NCI-H187 (cell line): ENCODE data around the gene CAPS.
A peak's percentile ranks its signal among the peaks of the same experiment; 100 is the strongest.

ENCODE experiments used
- DNase-seq, 2 experiments: peaks; one replicate each; lab custom pipeline; 2025; lab: John Stamatoyannopoulos, UW

CAPS gene

DNA sequence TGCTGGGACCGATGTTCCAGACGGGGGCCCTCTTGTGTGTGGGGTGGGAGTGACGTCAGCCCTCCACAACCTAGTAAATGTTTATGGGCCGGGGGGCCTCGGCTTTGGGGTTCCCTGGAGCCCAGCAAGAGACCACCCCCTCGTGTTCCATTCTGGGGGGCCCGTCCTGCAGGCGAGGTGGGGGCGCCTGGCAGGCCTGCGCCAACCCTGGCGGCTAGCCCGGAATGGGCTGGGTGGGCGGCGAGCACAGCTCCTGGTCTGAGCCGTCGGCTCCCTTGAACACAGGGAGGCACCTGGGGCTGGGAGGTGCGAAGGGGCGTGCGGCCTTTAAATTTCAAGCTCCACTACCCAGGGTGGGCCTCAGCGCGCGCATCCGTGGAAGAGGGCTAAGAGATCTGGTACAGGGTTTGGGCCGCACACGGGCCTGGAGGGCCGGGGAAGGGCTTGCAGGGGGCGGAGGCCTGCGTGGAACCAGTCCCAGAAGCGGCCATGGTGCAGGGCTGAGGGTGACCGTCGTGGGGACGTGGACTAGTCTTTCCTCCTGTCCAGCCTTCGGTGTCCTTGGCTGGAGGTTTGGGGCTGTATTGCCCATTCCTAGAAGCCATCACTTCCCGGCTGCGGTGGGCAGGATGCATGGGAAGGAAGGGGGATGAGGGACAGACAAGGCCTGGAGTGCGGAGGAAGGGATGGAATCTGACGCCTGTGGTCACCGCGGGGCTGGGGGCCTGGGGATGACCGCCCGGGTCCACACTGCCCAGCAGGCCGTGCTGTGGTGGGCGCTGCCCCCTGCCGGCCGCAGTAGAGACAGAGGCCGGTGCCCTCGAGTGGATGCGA, 21.9 kb upstream of the CAPS start:
- DNase-seq, result no peak

DNA sequence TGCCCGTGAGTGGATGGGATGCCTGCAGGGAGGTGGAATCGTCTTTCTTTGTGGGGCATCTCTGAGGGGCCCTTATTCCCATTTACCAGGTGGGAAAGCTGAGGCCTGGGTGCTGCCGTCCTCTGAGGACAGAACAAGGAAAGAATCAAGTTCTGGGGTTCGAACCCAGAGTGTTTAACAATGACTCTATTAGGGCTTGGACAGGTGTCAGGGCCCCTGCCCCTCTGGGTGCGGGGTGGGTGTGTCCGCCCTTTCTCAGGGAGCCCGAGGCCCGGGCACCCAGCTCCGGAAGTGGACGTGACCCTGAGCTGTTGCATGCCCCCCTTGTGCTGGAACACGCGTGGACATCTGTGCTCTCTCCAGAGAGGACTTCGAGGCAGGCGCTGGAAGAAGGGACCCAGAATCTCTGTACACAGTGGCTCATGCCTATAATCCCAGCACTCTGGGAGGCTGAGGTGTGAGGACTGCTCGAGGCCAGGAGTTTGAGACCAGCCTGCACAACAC, 21.2 kb upstream of the CAPS start:
- no peak for DNase-seq

DNA sequence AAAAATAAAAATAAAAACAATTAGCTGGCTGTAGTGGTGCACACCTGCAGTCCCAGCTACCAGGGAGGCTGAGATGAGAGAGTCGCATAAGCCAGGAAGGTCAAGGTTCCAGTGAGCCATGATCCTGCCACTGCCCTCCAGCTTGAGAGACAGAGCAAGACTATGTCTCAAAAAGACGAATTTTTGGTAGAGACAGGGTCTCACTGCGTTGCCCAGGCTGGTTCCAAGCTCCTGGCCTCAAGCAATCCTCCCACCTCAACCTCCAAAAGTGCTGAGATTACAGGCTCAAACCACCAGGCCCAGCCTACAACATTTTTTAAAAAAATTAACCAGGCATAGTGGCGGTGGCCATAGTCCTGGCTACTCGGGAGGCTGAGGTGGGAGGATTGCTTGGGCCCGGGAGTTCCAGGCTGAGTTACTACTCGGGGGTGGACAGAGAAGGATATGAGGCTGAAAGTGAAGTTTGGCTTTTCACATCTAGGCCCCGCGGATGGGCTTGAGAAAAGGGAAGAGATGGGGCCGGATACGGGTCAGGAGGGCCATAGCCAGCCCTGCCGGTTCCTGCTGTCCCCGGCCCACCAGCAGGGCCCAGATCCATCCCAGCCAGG, 20.7 kb upstream of the CAPS start:
- DNase-seq, result no peak

DNA sequence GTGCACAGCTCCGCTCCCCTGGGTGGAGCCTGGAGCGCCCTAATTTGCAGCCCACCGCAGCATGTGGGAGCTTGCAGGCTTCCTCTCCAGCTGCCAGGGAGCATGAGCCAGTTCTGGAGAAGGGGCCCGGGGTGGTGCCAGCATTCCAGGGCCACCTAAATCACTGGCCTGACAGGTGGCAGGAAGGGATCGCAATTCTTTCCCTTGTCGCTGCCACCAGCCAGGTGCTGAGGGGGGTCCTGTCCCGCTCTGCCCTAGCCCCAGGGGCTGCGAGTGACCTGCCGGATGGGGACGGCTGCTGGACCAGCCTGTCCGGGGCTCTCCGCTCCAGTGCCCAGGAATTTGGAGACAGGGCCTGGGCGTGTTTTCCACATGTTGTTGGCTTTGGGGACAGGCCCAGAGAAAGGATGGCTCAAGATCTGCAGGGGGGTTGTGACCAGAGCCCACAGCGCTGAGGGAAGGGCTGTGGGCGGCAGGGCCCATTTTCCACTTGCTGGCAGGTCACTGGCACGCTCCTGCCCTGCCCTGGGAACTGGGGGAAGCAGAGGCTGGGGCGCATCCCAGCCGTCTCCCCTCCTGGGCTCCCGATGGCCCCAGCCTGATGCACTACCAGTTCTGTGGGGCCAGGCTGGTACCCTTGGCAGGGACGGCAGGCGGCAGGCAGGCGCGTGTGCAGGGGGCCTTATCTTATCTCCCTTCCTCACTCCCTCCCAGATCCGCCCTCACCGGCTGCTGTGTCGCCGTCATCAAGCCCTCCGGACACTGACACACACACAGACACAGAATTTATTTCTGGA, 19.9 kb upstream of the CAPS start:
- DNase-seq, result no peak

DNA sequence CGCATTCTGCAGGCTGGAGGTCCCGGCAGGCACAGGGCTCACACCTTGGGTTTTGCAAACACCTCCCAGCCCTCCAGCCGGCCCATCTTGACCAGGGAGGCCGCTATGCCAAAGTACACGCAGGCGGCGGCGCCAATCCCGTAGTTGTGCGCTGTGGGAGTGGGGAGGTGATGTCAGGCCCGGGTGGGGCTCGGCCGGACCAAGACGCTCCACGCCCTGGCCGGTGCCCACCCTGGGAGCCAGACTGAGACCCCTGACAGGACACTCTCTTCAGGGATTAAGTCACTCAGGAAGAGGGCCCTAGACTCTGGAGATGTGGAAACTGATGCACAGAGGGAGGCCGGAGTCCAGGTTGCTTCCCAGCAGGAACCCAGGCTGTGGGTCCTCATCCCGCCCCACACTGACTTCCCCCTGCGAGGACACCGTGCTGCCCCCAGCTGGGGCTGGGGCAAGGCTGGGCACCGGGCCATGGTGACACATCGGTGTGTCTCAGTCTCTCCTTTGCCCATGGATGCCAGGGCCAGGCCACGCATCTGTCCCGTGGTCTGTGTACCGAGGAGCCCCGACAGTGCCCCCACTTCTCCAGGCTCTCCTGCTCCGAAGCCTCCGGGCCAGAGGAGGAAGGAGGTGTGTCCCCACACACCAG, 19.2 kb upstream of the CAPS start:
- DNase-seq, result no peak

DNA sequence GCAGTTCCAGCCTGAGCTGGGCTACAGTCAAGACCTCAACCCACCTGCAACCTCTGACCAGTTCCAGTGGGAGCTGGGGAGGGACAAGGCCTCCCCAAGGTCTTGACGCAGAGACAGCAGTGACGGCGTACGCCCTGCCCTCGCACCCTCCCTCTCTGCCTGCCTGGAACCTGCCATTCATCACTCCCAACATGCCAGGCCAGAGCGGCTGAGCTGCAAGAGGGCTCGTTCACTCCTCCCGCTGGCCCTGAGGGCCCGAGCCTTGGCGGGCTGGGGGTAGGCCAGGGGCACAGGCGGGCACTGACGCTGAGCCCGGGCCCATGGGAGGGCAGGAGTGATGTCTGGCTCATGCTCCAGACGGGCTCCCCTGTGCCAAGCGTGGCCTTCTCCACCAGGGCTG, 18.6 kb upstream of the CAPS start:
- DNase-seq, result no peak

DNA sequence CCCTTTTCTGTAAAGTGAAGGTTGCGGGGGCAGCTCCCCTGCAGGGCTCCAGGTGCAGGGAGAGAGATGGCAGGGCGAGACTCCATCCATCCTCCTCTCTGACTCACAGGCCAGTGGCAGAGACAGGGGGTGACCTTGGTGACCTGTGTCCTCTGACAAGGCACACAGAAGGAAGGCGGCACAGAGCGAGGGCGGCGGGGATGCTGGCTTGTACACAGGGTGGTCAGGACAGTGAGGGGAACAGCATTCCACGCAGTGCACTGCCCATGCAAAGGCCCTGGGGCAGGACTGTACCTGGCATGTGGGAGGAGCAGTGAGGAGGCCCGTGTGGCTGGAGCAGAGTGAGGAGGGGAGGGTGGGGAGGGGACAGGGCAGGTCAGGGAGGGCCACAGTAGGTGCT, 18.2 kb upstream of the CAPS start:
- DNase-seq, result no peak

DNA sequence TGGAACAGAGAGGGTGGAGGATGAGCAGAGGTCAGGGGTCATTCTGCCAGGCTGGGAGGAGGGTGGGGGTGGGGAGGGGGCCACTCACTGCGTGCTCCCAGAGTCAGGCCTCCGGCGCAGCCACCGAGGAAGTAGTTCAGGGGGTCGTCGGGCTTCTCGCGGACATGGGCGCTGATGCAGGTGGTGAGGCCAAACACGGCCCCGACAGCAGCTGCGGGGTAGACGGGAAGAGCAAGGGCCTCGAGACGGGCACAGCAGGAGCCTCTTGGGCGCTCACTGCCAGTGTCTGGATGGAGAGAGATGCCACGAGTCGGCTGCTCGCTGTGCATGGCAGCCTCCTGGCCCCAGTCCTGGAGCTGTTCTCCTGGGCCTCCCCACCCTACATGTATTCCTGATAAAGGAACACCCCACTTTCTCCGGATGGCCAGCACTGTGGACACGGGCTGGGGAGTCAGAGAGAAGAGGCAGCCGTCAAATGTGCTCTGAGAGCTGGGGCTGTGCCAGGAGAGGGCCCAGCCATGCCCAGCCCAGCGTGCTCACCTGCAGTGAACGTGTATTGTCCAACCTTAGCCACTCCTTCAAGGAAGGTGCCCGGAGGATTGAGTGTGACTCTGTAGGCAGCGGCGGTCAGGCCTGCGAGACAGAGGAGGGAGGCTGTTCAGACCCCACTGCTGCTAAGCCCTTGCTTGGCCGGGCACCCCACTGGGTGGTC, 17.5 kb upstream of the CAPS start:
- no peak for DNase-seq

DNA sequence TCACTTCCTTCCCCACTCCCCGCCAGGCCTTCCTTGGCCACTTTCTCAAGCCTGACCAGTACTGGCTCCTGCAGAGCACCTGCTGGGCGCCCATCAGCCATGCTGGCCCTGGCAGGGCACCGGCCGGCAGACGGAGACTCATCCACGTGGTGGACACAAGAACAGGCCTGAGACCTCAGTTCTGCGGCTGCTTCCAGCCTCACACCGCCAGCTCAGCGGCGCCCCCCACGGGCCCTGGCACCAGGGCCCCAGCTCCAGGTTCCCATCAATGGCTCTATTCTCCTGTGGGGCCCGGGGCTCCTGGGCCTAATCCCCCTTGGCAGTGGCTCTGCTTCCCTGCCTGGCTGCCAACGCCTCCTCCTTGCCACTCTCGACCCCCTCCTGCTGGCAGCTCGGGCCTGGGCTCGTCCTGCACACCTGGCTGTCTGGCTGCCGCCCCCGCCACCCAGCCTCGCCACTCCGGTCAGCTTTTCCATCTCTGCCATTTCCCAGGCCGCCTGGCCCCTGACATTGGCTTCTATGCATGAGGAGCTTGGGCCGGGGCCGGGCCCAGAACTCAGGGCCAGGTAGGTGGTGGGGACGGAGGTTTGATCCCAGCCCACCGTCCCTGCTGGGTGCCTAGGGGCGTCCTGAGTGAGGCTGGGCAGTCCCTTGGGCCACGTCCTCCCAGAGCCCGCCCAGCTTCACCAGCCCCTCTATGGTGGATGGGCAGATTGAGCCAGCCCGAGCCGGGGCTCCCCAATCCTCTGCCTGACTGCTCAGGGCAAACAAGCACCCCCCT, 16.7 kb upstream of the CAPS start:
- no peak for DNase-seq

DNA sequence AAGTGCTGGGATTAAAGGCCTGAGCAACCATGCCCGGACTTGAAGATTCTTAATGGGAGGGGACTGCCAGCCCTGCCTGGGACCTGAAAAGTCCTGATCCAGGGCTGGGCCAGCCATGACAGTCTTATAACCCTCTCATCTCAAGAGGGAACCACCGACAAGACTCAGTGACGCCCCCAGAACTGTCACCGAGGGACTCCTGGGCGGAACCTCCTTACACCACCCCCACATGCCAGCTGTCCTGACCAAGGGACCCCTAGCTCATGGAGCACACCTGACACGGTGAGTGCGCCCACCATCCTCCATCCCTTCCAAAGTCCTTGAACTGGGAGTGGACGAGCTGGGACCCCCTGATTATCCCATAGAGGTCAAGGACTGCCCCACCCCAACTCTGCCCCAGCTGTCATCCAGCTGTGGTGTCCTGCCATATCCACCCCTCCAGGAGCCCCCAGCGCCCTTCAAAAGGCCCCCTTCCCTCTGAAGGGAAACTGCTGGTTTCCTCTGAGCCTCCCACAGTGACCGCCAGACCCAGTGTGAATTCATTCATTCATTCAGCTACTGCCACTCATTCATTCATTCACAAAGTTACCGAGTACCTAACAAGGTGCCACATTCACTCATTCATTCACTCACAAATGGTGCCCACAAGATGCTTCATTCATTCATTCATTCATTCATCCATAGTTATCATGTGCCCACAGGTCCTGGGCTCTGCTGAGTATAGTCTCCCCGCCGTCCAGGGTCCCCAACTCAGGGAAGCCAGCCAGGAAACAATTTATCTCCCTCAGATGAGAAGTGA, 14.1 kb upstream of the CAPS start:
- no peak for DNase-seq

DNA sequence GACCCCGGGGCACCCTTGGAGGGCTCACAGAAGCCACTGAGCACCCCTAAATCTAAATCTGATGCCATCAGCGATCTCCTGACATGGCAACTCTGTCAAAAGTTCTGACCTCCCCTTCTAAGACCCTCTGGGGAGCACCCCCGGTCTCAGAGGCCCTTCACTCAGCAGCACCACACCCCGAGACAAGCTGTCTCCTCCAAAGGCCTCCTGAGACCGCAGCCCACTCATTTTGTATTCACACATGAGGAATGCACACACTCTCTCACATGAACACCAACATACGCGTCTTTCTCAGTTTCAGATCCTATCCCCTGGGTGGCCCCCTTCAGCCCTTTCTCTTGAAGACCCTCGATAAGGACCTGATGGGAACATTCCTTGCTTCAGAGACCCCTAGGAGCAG, 13.1 kb upstream of the CAPS start:
- no peak for DNase-seq

DNA sequence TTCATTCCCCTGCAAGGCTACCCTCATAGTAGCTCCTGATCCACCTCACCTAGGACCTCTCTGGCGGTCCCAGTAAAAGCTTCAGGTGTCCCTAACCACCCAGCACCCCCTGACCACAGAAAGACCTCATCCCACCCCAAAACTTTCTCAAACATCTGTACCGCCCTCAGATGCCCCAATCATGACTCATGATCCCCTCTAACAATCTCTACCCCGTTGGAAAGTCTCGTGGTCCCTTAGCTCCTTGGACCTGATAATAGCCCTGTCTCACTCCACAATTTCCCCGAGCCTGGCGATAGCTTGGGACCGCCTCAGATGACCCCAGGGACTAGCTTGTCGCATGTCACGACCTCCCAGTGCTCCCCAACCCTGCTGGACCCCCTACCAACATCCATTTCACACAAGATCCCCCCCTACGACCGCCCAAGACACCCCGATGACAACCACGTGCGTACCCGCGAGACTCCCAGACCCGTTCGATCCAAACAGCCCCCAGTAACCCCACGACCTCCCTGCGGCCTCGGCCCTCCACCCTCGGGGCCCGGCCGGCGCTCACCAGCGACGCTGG, 10.9 kb upstream of the CAPS start:
- no peak for DNase-seq

DNA sequence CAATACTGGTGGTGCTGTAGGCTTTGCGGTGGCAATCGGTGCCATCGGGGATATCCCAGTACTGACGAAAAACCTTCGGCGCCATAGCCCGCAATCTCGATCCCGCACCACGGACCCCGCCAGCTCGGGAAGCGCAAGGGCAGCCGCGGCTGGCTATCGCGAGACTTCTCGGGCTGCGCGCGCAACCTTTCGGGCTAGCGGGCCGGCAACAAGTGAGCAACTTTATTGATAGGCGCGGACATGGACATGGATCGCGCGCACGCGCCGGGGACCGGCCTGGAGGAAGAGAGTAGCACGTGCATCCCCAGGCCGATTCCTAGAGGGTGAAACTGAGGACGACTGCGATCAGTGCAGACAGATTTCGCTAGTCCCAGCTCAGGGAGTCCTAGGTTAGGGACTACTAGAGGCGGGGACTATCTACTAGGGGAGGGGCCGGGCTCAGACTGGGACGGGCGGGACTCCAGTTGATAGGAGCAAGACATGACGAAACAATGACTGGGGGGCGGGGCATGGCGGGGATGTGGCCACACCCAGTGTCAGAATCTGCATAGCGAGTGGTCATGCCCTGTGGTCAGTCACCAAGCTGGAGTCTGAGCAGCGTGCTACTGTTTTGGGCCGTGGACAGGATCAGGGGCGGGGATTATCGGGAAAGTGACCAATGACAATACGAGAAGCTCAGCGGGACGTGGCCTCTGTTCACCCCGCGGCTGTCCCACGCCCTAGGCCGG, 10.3 kb upstream of the CAPS start, which contains the start of gene NDUFA11:
TSS of gene NDUFA11 (minus strand) at position 167 of the 728 bp plus-strand sequence. CDS start at position 85, 82 bp downstream.
- peak; percentile 88 to 94 for DNase-seq

DNA sequence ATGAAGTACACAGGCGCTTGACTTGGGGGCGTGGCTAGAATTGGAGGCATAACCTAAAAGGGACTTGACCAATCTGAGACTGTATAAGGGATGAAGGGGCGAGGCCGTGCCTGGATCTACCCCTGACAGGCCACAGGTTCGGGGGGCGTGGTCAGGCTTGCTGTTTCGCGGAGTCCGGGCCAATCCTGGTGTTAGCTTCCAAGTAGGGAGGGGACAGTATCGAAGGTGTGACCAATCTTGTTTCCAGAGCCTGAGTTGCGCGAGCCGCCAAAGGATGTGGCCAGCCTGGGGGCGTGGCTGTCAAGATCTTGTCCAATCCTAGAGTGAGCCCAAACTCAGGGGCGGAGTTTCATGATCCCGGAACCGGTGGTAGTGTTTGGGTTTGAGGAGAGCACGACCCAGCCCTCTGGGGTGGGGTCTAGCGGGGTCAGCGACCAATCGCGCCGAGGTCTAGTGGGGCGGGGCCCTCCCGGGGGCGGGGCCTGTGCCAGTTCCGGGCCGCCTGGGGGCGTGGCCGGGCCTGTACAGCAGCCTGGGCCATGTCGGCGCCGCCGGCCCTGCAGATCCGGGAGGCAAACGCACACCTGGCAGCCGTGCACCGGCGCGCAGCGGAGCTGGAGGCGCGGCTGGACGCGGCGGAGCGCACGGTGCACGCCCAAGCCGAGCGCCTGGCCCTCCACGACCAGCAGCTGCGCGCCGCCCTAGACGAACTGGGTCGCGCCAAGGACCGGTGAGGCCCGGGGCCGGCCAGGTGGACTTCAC, 9.5 kb upstream of the CAPS start, which contains the start of gene VMAC:
TSS of gene VMAC (plus strand) at position 521 of the 762 bp plus-strand sequence. CDS start at position 540, 19 bp downstream.
- DNase-seq, result peak; percentile 96 to 98

DNA sequence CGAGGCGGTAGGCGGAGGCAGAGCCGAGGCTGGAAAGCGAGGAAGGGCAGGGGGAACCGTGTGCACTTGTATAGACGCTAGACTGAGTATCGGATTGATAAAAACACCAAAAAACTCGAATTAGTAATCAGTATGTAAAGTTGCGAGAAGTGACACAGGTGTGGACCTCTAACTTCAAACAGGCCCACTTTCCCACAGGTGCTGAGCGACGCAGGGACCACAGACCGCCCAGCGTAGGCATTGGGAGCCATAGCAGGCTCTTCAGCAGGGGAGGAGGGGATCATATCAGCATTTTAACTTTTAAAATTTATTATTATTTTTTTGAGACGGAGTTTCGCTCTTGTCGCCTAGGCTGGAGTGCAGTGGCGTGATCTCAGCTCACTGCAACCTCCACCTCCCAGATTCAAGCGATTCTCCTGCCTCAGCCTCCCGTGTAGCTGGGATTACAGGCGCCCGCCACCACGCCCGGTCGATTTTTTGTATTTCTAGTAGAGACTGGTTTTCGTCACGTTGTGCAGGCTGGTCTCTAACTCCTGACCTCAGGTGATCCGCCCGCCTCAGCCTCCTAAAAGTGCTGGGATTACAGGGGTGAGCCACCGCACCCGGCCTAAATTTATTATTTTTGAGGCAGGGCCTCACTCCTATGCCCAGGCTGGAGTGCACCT, 8.8 kb upstream of the CAPS start:
- no peak for DNase-seq

DNA sequence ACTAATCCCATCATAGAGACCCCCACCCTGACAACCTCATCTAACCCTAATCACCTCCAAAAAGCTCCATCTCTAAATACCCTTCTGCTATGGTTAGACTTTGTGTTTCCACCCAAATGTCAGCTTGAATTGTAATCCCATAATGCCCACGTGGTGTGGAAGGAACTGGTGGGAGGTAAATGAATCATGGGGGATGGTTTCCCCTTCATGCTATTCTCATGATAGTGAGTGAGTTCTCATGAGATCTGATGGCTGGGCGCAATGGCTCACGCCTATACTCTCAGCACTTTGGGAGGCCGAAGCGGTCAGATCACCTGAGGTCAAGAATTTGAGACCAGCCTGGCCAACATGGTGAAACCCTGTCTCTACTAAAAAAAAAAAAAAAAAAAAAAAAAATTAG, 6.8 kb upstream of the CAPS start:
- DNase-seq, result no peak

DNA sequence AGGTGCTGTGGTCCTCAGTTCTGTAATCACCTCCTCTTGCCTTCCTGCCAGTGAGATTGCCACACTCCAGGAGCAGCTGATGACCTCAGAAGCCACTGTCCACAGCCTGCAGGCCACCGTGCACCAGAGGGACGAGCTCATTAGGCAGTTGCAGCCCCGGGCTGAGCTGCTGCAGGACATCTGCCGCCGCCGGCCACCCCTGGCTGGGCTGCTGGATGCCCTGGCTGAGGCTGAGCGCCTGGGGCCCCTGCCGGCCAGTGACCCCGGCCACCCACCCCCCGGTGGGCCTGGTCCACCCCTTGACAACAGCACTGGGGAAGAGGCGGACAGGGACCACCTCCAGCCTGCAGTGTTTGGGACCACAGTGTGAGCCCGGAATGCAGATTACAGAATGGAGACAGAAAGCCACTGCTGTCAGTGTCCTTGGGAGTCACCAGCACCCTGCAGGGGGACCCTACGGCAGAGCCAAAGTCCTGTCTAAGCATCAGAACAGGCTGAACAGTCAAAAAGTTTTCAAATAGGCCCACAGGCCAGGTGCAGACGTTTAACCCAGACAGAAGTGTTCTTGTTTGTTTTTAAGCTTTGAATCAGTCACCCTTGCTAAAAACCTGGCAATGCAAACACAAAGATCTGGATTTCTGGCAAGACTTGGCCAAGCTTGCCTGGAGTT, 5.1 kb upstream of the CAPS start:
- no peak for DNase-seq
